ENCODE measurements around the gene GTPBP4. TPM values are rescaled to one million over a fixed set of nuclear protein-coding genes. Genes with fewer than 3 reads are reported as not detected.

GTPBP4 gene
- total RNA-seq, 1 experiment from 2014 or later = 62.5 TPM

GRCh38 chr10:990808-991207 lies 2.6 kb downstream of the GTPBP4 start:
- no peak for TF ChIP-seq EZH2 (IDR thresholded peaks at IDR 0.05; ENCODE audit: low read depth)
- TF ChIP-seq CTCF (conservative IDR thresholded peaks at IDR 0.05) = no peak

GRCh38 chr10:992467-992866 lies 4.2 kb downstream of the GTPBP4 start:
- H3K36me3 ChIP-seq (ENCODE audit: low read depth) = peaks cover 13% of the 10 kb centered on the region
- no peak overlapping the region for H3K4me3 ChIP-seq
- no TSS peak for BruUV-seq (replicated peaks)
- H3K9me3 ChIP-seq (ENCODE audit: insufficient read depth, low read depth) = no peaks in the 10 kb centered on the region
- peaks cover 10% of the 10 kb centered on the region for H3K4me1 ChIP-seq (replicated peaks; ENCODE audit: insufficient read depth)
- H2AFZ ChIP-seq = no peak overlapping the region
- peaks cover 68% of the 10 kb centered on the region for H4K20me1 ChIP-seq (ENCODE audit: insufficient read depth)
- H3K27ac ChIP-seq = no peak overlapping the region
- H3K9me2 ChIP-seq (ENCODE audit: insufficient read depth) = no peaks in the 10 kb centered on the region
- peaks cover 70% of the 10 kb centered on the region for H3K79me2 ChIP-seq (ENCODE audit: low read depth)
- H3F3A ChIP-seq (ENCODE audit: insufficient read depth, low read depth) = peaks cover 10% of the 10 kb centered on the region; the same call in 1 of the 2 replicates
- intact Hi-C loops (cut with micrococcal nuclease; ENCODE audit: unreplicated experiment) = no loop called here
- no peaks in the 10 kb centered on the region for H3K27me3 ChIP-seq (ENCODE audit: insufficient read depth, low read depth)
- POLR2A ChIA-PET (ENCODE audit: unreplicated experiment) = no interaction called here
- TF ChIP-seq EZH2 (IDR thresholded peaks at IDR 0.05; ENCODE audit: low read depth) (no peak), CTCF (conservative IDR thresholded peaks at IDR 0.05) (no peak)
- no peak overlapping the region for H3K4me2 ChIP-seq
- CTCF ChIA-PET = no interaction called here
- DNase-seq = no peak

More at GRCh38 chr10:990808-991207, 2.6 kb downstream of the GTPBP4 start:
- no peak for DNase-seq
- H3K4me2 ChIP-seq = no peak overlapping the region
- H3K4me3 ChIP-seq = no peak overlapping the region
- no TSS peak for BruUV-seq (replicated peaks)
- H3K9me3 ChIP-seq (ENCODE audit: insufficient read depth, low read depth) = no peaks in the 10 kb centered on the region
- H4K20me1 ChIP-seq (ENCODE audit: insufficient read depth) = peaks cover 63% of the 10 kb centered on the region
- no peak overlapping the region for H3K27ac ChIP-seq
- H2AFZ ChIP-seq = no peak overlapping the region
- intact Hi-C loops (cut with micrococcal nuclease; ENCODE audit: unreplicated experiment) = no loop called here
- peaks cover 75% of the 10 kb centered on the region for H3K79me2 ChIP-seq (ENCODE audit: low read depth)
- no peaks in the 10 kb centered on the region for H3K9me2 ChIP-seq (ENCODE audit: insufficient read depth)
- no peaks in the 10 kb centered on the region for H3K27me3 ChIP-seq (ENCODE audit: insufficient read depth, low read depth)
- peaks cover 7% of the 10 kb centered on the region; the same call in 1 of the 2 replicates for H3K36me3 ChIP-seq (ENCODE audit: low read depth)
- peaks cover 18% of the 10 kb centered on the region; the same call in 1 of the 2 replicates for H3F3A ChIP-seq (ENCODE audit: insufficient read depth, low read depth)
- POLR2A ChIA-PET (ENCODE audit: unreplicated experiment) = no interaction called here
- CTCF ChIA-PET = no interaction called here
- peaks cover 20% of the 10 kb centered on the region for H3K4me1 ChIP-seq (replicated peaks; ENCODE audit: insufficient read depth)

GRCh38 chr10:992871-993270 lies 4.6 kb downstream of the GTPBP4 start:
- Histone ChIP-seq H3K79me2 (ENCODE audit: low read depth) (peaks cover 65% of the 10 kb centered on the region), H3K36me3 (ENCODE audit: low read depth) (peaks cover 13% of the 10 kb centered on the region), H3K9me3 (ENCODE audit: insufficient read depth, low read depth) (no peaks in the 10 kb centered on the region), H3K27ac (no peak overlapping the region), H3K4me3 (no peak overlapping the region), H3K4me2 (no peak overlapping the region), H3F3A (ENCODE audit: insufficient read depth, low read depth) (0 out of 2 replicates have a peak, but pooled peaks cover 9% of the 10 kb centered on the region), H2AFZ (no peak overlapping the region), H3K4me1 (replicated peaks; ENCODE audit: insufficient read depth) (peaks cover 10% of the 10 kb centered on the region), H3K27me3 (ENCODE audit: insufficient read depth, low read depth) (no peaks in the 10 kb centered on the region), H3K9me2 (ENCODE audit: insufficient read depth) (no peaks in the 10 kb centered on the region), H4K20me1 (ENCODE audit: insufficient read depth) (peaks cover 68% of the 10 kb centered on the region)
- TF ChIP-seq EZH2 (IDR thresholded peaks at IDR 0.05; ENCODE audit: low read depth) (no peak), CTCF (conservative IDR thresholded peaks at IDR 0.05) (no peak)
- intact Hi-C loops (cut with micrococcal nuclease; ENCODE audit: unreplicated experiment) = no loop called here
- CTCF ChIA-PET = no interaction called here
- POLR2A ChIA-PET (ENCODE audit: unreplicated experiment) = no interaction called here
- no TSS peak for BruUV-seq (replicated peaks)
- DNase-seq = no peak

Measured in PC-9 (cell line).